Astrocyte (in vitro differentiated cells and primary cell): ENCODE results near the gene PLAC1.

Experiments used
- CTCF ChIP-seq: IDR thresholded peaks from 2 replicates; pipeline ENCODE4 v1.5.1; 2011; ENCODE audit warnings: low read depth, mild to moderate bottlenecking, inconsistent platforms, low read length, moderate library complexity; ENCODE audit not compliant: insufficient read depth
- EZH2 ChIP-seq: IDR thresholded peaks from 2 replicates; pipeline ENCODE4 v1.6.1; 2012; ENCODE audit warnings: mild to moderate bottlenecking, low read length, inconsistent platforms; ENCODE audit not compliant: insufficient read depth

- TF ChIP-seq CTCF (no peak), EZH2 (no peak)
Measured at GRCh38 chrX:134546187-134546586, 112.1 kb downstream of the PLAC1 start.
